Transverse colon (tissue), 4 donors: Measurements from ENCODE around the gene FH. TPM values are rescaled to one million over a fixed set of nuclear protein-coding genes. Genes with fewer than 3 reads are reported as not detected.

Experiments
- DNase-seq: peaks from one replicate; pipeline ENCODE4 v3.0.0-alpha.2; 2019
- H3K27ac ChIP-seq, 4 donors: fragments of 200-600 bp; sonication (generic); 2 replicates each; pipeline ENCODE4 v1.5.1; 2016 to 2018; ENCODE audit warnings: inconsistent platforms in 4 of 4
- H3K27me3 ChIP-seq: fragments of 200-600 bp; sonication (generic); 2 replicates; pipeline ENCODE4 v1.5.1; 2017; ENCODE audit warnings: inconsistent platforms
- H3K36me3 ChIP-seq, 4 donors: fragments of 200-600 bp; sonication (generic); 2 replicates each; pipeline ENCODE4 v1.5.1; 2017 to 2019; ENCODE audit warnings: inconsistent platforms in 4 of 4
- H3K4me1 ChIP-seq, 4 donors: fragments of 200-600 bp; sonication (generic); 2 replicates each; pipeline ENCODE4 v1.5.1; 2017 to 2020; ENCODE audit warnings: inconsistent platforms in 4 of 4
- H3K4me3 ChIP-seq, 4 donors: fragments of 200-600 bp; sonication (generic); 1 replicate in 1 of 4; 2 replicates in 3 of 4; pipeline versions ENCODE4 v1.5.1 to v1.6.1; 2017 to 2019; ENCODE audit warnings: inconsistent platforms in 4 of 4
- H3K9me3 ChIP-seq, 2 donors: fragments of 200-600 bp; sonication (generic); 2 replicates each; pipeline ENCODE4 v1.5.1; 2017 to 2019; ENCODE audit warnings: inconsistent platforms in 2 of 2
- CTCF ChIP-seq, 5 experiments: fragments of 200-600 bp in 3 of 5; fragments of 450-650 bp in 2 of 5; sonication (generic) in 3 of 5; IDR thresholded peaks; 1 replicate in 2 of 5; 2 replicates in 3 of 5; pipeline ENCODE4 v1.5.1; 2016 to 2017; ENCODE audit warnings: antibody characterized with exemption in 5 of 5, inconsistent platforms in 3 of 5, mild to moderate bottlenecking in 2 of 5, moderate library complexity in 1 of 5
- EP300 ChIP-seq: sonication (generic); formaldehyde crosslinking; IDR thresholded peaks from one replicate; pipeline ENCODE4 v1.6.1; 2017; ENCODE audit warnings: antibody characterized with exemption, low read depth
- POLR2A ChIP-seq: fragments of 450-650 bp; IDR thresholded peaks from one replicate; pipeline ENCODE4 v1.6.1; 2016; ENCODE audit warnings: antibody characterized with exemption, mild to moderate bottlenecking, moderate library complexity
- POLR2AphosphoS5 ChIP-seq, 3 donors: sonication (generic); formaldehyde crosslinking; IDR thresholded peaks; one replicate each; pipeline ENCODE4 v1.6.1; 2016; ENCODE audit warnings: antibody characterized with exemption in 3 of 3
- WGBS, 2 donors: methylation state at CpG; one replicate each; pipeline ENCODE4 v1.1.5; 2018; ENCODE audit warnings: low coverage in 1 of 2; 5-methylcytosine and 5-hydroxymethylcytosine counted together
- in situ Hi-C, 4 donors: fragments of 200-750 bp; cut with MboI; loops; one replicate each; pipeline versions ENCODE4 v1.15.0 to v1.15.1; 2017; ENCODE audit warnings: low sequenced_read_pairs in 3 of 4, low pct_ligation_motif_present in 1 of 4, low pct_unique_long_range_greater_than_20kb in 1 of 4
- intact Hi-C: fragments of 100-400 bp; cut with DNase I; formaldehyde crosslinking; loops from one replicate; pipeline ENCODE4 v1.15.1; 2023; ENCODE audit warnings: low total_unique reads
- total RNA-seq, 4 donors: library from RNA; depleted of rRNA; stranded (reverse); fragments of >200 nt; gene quantifications; one replicate each; pipeline ENCODE4 v1.1.0, GENCODE V29; 2016

Gene FH
- total RNA-seq, 4 donors from 2014 or later = 21.7 to 83.8 (median 42.0) TPM

- DNase-seq = no peak
- intact Hi-C loops (no loop called here), in situ Hi-C loops (loop anchor here in 3 of 4 donors (25.0 kb wide), 2 partner anchors 513 to 738 kb away; no protein-coding TSS in a partner anchor)
- WGBS, 2 donors = 74 to 80% methylated on average over 1 of the region's 1 CpG
- Histone ChIP-seq H3K27me3 (no peaks in the 10 kb centered on the region), H3K9me3 (no peaks in the 10 kb centered on the region), H3K4me1 (no peaks in the 10 kb centered on the region), H3K27ac (no peak overlapping the region), H3K4me3 (no peak overlapping the region), H3K36me3 (no peaks in the 10 kb centered on the region)
- TF ChIP-seq EP300 = no peak
These were observed 43.9 kb downstream of the FH start for GRCh38 chr1:241475671-241476070.

- 43 to 58% methylated on average over 1 of the region's 1 CpG for WGBS, 2 donors
- in situ Hi-C loops = no loop called here
- Histone ChIP-seq H3K4me1 (no peaks in the 10 kb centered on the region), H3K27me3 (no peaks in the 10 kb centered on the region), H3K9me3 (no peaks in the 10 kb centered on the region), H3K36me3 (no peaks in the 10 kb centered on the region), H3K4me3 (no peak overlapping the region), H3K27ac (no peak overlapping the region)
- intact Hi-C loops = no loop called here
- TF ChIP-seq POLR2A (no peak), CTCF (IDR thresholded peaks at IDR 0.05) (no peak), POLR2AphosphoS5 (IDR thresholded peaks at IDR 0.05) (no peak), EP300 (no peak)
- DNase-seq = no peak
These were observed 46.5 kb downstream of the FH start for GRCh38 chr1:241473026-241473425.

GRCh38 chr1:241470908-241471590, 48.5 kb downstream of the FH start:
- no peaks in the 10 kb centered on the region for H3K4me1 ChIP-seq
- no peaks in the 10 kb centered on the region for H3K36me3 ChIP-seq
- no peak overlapping the region for H3K27ac ChIP-seq
- H3K9me3 ChIP-seq = no peaks in the 10 kb centered on the region
- H3K4me3 ChIP-seq = no peak overlapping the region
- no peaks in the 10 kb centered on the region for H3K27me3 ChIP-seq
- in situ Hi-C loops (no loop called here), intact Hi-C loops (no loop called here)
- TF ChIP-seq POLR2A (no peak), POLR2AphosphoS5 (IDR thresholded peaks at IDR 0.05) (no peak), CTCF (IDR thresholded peaks at IDR 0.05) (no peak), EP300 (no peak)
- DNase-seq = no peak
- 75 to 85% methylated on average over 3 to 5 of the region's 5 CpGs for WGBS, 2 donors

GRCh38 chr1:241470361-241470760, 49.2 kb downstream of the FH start:
- intact Hi-C loops = no loop called here
- Histone ChIP-seq H3K4me1 (no peaks in the 10 kb centered on the region), H3K4me3 (no peak overlapping the region), H3K27ac (no peak overlapping the region), H3K36me3 (no peaks in the 10 kb centered on the region), H3K27me3 (no peaks in the 10 kb centered on the region), H3K9me3 (no peaks in the 10 kb centered on the region)
- no peak for TF ChIP-seq POLR2AphosphoS5 (IDR thresholded peaks at IDR 0.05)
- TF ChIP-seq CTCF (IDR thresholded peaks at IDR 0.05) = no peak
- no peak for TF ChIP-seq EP300
- no peak for TF ChIP-seq POLR2A
- DNase-seq = no peak
- 74 to 76% methylated on average over 3 of the region's 3 CpGs for WGBS, 2 donors
- in situ Hi-C loops = no loop called here

GRCh38 chr1:241465673-241466072, 53.9 kb downstream of the FH start:
- intact Hi-C loops = no loop called here
- Histone ChIP-seq H3K4me1 (no peaks in the 10 kb centered on the region), H3K9me3 (no peaks in the 10 kb centered on the region), H3K36me3 (no peaks in the 10 kb centered on the region), H3K4me3 (no peak overlapping the region), H3K27ac (no peak overlapping the region), H3K27me3 (no peaks in the 10 kb centered on the region)
- in situ Hi-C loops = no loop called here
- no peak for DNase-seq
- 86% methylated on average over 8 of the region's 8 CpGs; no CpG with 5 or more reads in 1 of the 2 donors for WGBS, 2 donors
- no peak for TF ChIP-seq POLR2A
- TF ChIP-seq CTCF (IDR thresholded peaks at IDR 0.05) = no peak
- no peak for TF ChIP-seq POLR2AphosphoS5 (IDR thresholded peaks at IDR 0.05)
- no peak for TF ChIP-seq EP300
